MCF 10A (cell line): ENCODE results near the gene NUDT22. TPM values are rescaled to one million over a fixed set of nuclear protein-coding genes. Genes with fewer than 3 reads are reported as not detected.

Experiments used
- Bru-seq: library from RNA; stranded (reverse); fragments of 400-500 nt; gene quantifications from one replicate; lab custom pipeline; 2021; lab: Mats Ljungman, UMichigan
- BruChase-seq, 2 experiments: library from RNA; stranded (reverse); fragments of 400-500 nt; gene quantifications; one replicate each; lab custom pipeline; 2021; lab: Mats Ljungman, UMichigan
- BruUV-seq: library from RNA; stranded (reverse); fragments of 400-500 nt; replicated peaks from 2 replicates; lab custom pipeline; 2021; lab: Mats Ljungman, UMichigan
- CTCF ChIA-PET: fragments of 300-600 bp; sonication (Branson Sonifier 250); formaldehyde crosslinking; extraction: SDS; loops from one replicate; lab custom pipeline; 2021; ENCODE audit warnings: antibody characterized with exemption, inconsistent platforms; lab: Yijun Ruan, JAX
- POLR2A ChIA-PET: fragments of 300-600, 350-650 bp; sonication (Branson Sonifier 250); formaldehyde crosslinking; extraction: SDS; loops from one replicate; lab custom pipeline; 2020; ENCODE audit warnings: antibody characterized with exemption, inconsistent platforms; lab: Yijun Ruan, JAX
- DNase-seq: peaks from one replicate; pipeline ENCODE4 v3.0.0-alpha.2; 2018; ENCODE audit not compliant: unreplicated experiment
- H3K27ac Mint-ChIP-seq: one replicate; pipeline ENCODE4 v1.8.0; 2022; ENCODE audit warnings: mild to moderate bottlenecking, low read depth, mixed read lengths; ENCODE audit not compliant: unreplicated experiment
- H3K27me3 Mint-ChIP-seq: one replicate; pipeline ENCODE4 v1.8.0; 2022; ENCODE audit warnings: mixed read lengths; ENCODE audit not compliant: insufficient read depth, unreplicated experiment
- H3K36me3 Mint-ChIP-seq: one replicate; pipeline ENCODE4 v1.8.0; 2022; ENCODE audit warnings: mild to moderate bottlenecking, moderate library complexity, mixed read lengths; ENCODE audit not compliant: insufficient read depth, unreplicated experiment
- H3K4me1 Mint-ChIP-seq: one replicate; pipeline ENCODE4 v1.8.0; 2022; ENCODE audit warnings: mixed read lengths; ENCODE audit not compliant: insufficient read depth, unreplicated experiment
- H3K4me3 Mint-ChIP-seq: one replicate; pipeline ENCODE4 v1.8.0; 2022; ENCODE audit warnings: mild to moderate bottlenecking, moderate library complexity, mixed read lengths; ENCODE audit not compliant: unreplicated experiment
- H3K9me3 Mint-ChIP-seq: one replicate; pipeline ENCODE4 v1.8.0; 2022; ENCODE audit warnings: mixed read lengths; ENCODE audit not compliant: unreplicated experiment
- CTCF ChIP-seq: fragments of 200-600 bp; IDR thresholded peaks from one replicate; pipeline ENCODE4 v1.8.0; 2022; ENCODE audit warnings: antibody characterized with exemption, mild to moderate bottlenecking; ENCODE audit not compliant: unreplicated experiment
- intact Hi-C: fragments of 100-400 bp; cut with micrococcal nuclease; formaldehyde crosslinking; loops from 2 replicates; pipeline ENCODE4 v1.14.1; 2022
- long read RNA-seq: library from polyadenylated mRNA; stranded (forward); transcript quantifications from one replicate; pipeline ENCODE4 v2.0.0, GENCODE V29; 2022
- total RNA-seq: library from RNA; stranded (reverse); gene quantifications from 2 replicates; pipeline ENCODE4 v1.2.3, GENCODE V29; 2022

NUDT22 gene
- total RNA-seq, result 51.0 and 73.6 TPM in 2 replicates
- Bru-seq, nascent RNA, result percentile 55 among the genes with signal in this experiment
- BruChase-seq, experiment 1, labeled RNA remaining after a 6-hour chase, result percentile 74 among the genes with signal in this experiment
- percentile 64 among the genes with signal in this experiment for BruChase-seq, experiment 2, labeled RNA remaining after a 2-hour chase
- long read RNA-seq, transcript NUDT22-201 (6 exons, 1,094 nt), result major isoform, 37 of 82 reads
- long read RNA-seq, partial matches to known transcripts, result 25 of 82 reads
- long read RNA-seq, other reads (novel, unspliced or antisense), result 18 of 82 reads

GRCh38 chr11:64225608-64226506, at the start of gene NUDT22, which contains the start of gene TRPT1:
TSS of gene NUDT22 (plus strand) at chr11:64226274. CDS start at chr11:64226653, 379 bp downstream.
TSS of gene TRPT1 (minus strand) at chr11:64226186. CDS start at chr11:64225860, 326 bp downstream.
- ChIA-PET CTCF (interaction anchor here (0.8 to 4.7 kb wide), 6 partner anchors 9 to 77 kb away, joined by 3 to 22 read pairs (median 4); no protein-coding TSS in a partner anchor), POLR2A (interaction anchor here (0.9 to 11.9 kb wide), 23 partner anchors 9 to 1499 kb away, joined by 3 to 122 read pairs (median 4); partner anchors contain the start of genes BAD, ESRRA, FKBP2 and HNRNPUL2)
- DNase-seq, result peak; percentile 79
- Mint-ChIP-seq H3K36me3 (peaks cover 6% of the 10 kb centered on the region), H3K4me3 (peak within 1 kb of the TSS; percentile 80), H3K9me3 (no peaks in the 10 kb centered on the region), H3K27me3 (no peaks in the 10 kb centered on the region), H3K4me1 (peaks cover 8% of the 10 kb centered on the region), H3K27ac (peak within 1 kb of the TSS; percentile 80)
- intact Hi-C loops, result loop anchor here (2.0 kb wide), 1 partner anchor 39 kb away; the partner anchor contains the start of gene STIP1
- TF ChIP-seq CTCF, result peak; percentile 31
- TSS peak; percentile 46 for BruUV-seq

- Mint-ChIP-seq H3K4me1 (peaks cover 6% of the 10 kb centered on the region), H3K27ac (no peak overlapping the region), H3K9me3 (no peaks in the 10 kb centered on the region), H3K36me3 (peaks cover 4% of the 10 kb centered on the region), H3K4me3 (no peak overlapping the region), H3K27me3 (no peaks in the 10 kb centered on the region)
- CTCF ChIA-PET, result interaction anchor here (1.3 kb wide), 1 partner anchor 128 kb away, joined by 5 read pairs; no protein-coding TSS in a partner anchor
- POLR2A ChIA-PET, result interaction anchor here (0.6 to 2.0 kb wide), 2 partner anchors 9 to 55 kb away, joined by 3 to 11 read pairs; partner anchors contain the start of gene STIP1
- no peak for DNase-seq
- intact Hi-C loops, result no loop called here
- TF ChIP-seq CTCF, result no peak
- BruUV-seq, result no TSS peak
Measured at GRCh38 chr11:64176751-64177150, 49.3 kb upstream of the NUDT22 start.

GRCh38 chr11:64178203-64178602, 47.9 kb upstream of the NUDT22 start:
- peaks cover 4% of the 10 kb centered on the region for H3K36me3 Mint-ChIP-seq
- DNase-seq, result no peak
- H3K27me3 Mint-ChIP-seq, result no peaks in the 10 kb centered on the region
- no peak overlapping the region for H3K4me3 Mint-ChIP-seq
- no peak for TF ChIP-seq CTCF
- BruUV-seq, result no TSS peak
- POLR2A ChIA-PET, result interaction anchor here (1.7 to 2.1 kb wide), 2 partner anchors 12 to 57 kb away, joined by 4 to 6 read pairs; no protein-coding TSS in a partner anchor
- CTCF ChIA-PET, result interaction anchor here (0.6 kb wide), 1 partner anchor 19 kb away, joined by 3 read pairs; no protein-coding TSS in a partner anchor
- H3K27ac Mint-ChIP-seq, result no peak overlapping the region
- H3K4me1 Mint-ChIP-seq, result peaks cover 7% of the 10 kb centered on the region
- no peaks in the 10 kb centered on the region for H3K9me3 Mint-ChIP-seq
- intact Hi-C loops, result no loop called here
